ENCODE data around the gene TSPAN15. TPM values are rescaled to one million over a fixed set of nuclear protein-coding genes. Genes with fewer than 3 reads are reported as not detected.

TSPAN15 gene
- total RNA-seq, 4 donors from 2014 or later: 97.7 to 152 (median 148) TPM

- Histone ChIP-seq H3K4me1 (peaks cover 13 to 43% (median 24%) of the 10 kb centered on the region in 4 donors), H3K27me3 (no peaks in the 10 kb centered on the region), H3K36me3 (no peaks in the 10 kb centered on the region), H3K9me3 (no peaks in the 10 kb centered on the region), H3K27ac (peak overlapping the region; percentile 78 to 94 (median 89)), H3K4me3 (no peak overlapping the region)
- DNase-seq: no peak
- 67 to 76% methylated on average over 1 to 9 of the region's 10 CpGs for WGBS, 2 donors (ENCODE audit: low coverage in 1 of 2)
- TF ChIP-seq POLR2AphosphoS5 (IDR thresholded peaks at IDR 0.05) (peak in 1 of 3 donors; percentile 13), EP300 (IDR thresholded peaks at IDR 0.05; ENCODE audit: low read depth) (no peak), POLR2A (IDR thresholded peaks at IDR 0.05) (no peak), CTCF (IDR thresholded peaks at IDR 0.05) (no peak)
- in situ Hi-C loops (cut with MboI; ENCODE audit: low pct_ligation_motif_present in 1 of 4, low pct_unique_long_range_greater_than_20kb in 1 of 4, low sequenced_read_pairs in 3 of 4) (loop anchor here in 3 of 4 donors (10.0 to 25.0 kb wide), 3 partner anchors 94 to 227 kb away; partner anchors contain the start of gene FAM241B (in 3 of the 3)), intact Hi-C loops (cut with DNase I; ENCODE audit: low total_unique reads) (loop anchor here (5.0 kb wide), 1 partner anchor 1817 kb away; no protein-coding TSS in a partner anchor)
Measured at GRCh38 chr10:69410487-69410886, 40.8 kb upstream of the TSPAN15 start.

DNA sequence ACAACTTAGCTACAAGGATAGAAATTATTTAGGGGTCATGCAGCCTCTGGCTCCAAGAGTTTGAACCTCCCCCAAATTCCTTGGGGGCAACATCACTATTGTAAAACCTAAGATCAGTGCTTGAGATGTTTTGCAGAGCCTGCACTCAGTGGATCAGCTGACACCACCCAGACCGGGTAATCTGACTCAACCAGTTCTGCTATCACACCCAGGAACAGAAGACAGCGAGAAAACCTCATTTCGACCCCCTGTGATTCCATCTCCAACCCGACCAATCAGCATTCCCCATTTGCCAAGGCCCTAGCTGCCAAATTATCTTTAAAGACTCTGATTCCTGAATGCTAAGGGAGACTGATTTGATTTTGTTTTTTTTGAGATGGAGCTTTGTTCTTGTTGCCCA lies 39.8 kb upstream of the TSPAN15 start:
- peaks cover 13 to 33% (median 22%) of the 10 kb centered on the region in 4 donors for H3K4me1 ChIP-seq
- intact Hi-C loops (cut with DNase I; ENCODE audit: low total_unique reads) (loop anchor here (5.0 kb wide), 1 partner anchor 1816 kb away; no protein-coding TSS in a partner anchor), in situ Hi-C loops (cut with MboI; ENCODE audit: low pct_ligation_motif_present in 1 of 4, low pct_unique_long_range_greater_than_20kb in 1 of 4, low sequenced_read_pairs in 3 of 4) (loop anchor here in 3 of 4 donors (10.0 to 25.0 kb wide), 3 partner anchors 93 to 226 kb away; partner anchors contain the start of gene FAM241B (in 3 of the 3))
- no peaks in the 10 kb centered on the region for H3K27me3 ChIP-seq
- H3K36me3 ChIP-seq: no peaks in the 10 kb centered on the region
- TF ChIP-seq POLR2AphosphoS5 (IDR thresholded peaks at IDR 0.05): peak in 2 of 3 donors; percentile 15 to 16
- no peak for TF ChIP-seq CTCF (IDR thresholded peaks at IDR 0.05)
- no peak for TF ChIP-seq POLR2A (IDR thresholded peaks at IDR 0.05)
- TF ChIP-seq EP300 (IDR thresholded peaks at IDR 0.05; ENCODE audit: low read depth): no peak
- H3K27ac ChIP-seq: peak overlapping the region; percentile 78 to 94 (median 89)
- DNase-seq: no peak
- no peaks in the 10 kb centered on the region for H3K9me3 ChIP-seq
- no peak overlapping the region for H3K4me3 ChIP-seq
- WGBS, 2 donors (ENCODE audit: low coverage in 1 of 2): 40 to 56% methylated on average over 1 to 4 of the region's 4 CpGs

DNA sequence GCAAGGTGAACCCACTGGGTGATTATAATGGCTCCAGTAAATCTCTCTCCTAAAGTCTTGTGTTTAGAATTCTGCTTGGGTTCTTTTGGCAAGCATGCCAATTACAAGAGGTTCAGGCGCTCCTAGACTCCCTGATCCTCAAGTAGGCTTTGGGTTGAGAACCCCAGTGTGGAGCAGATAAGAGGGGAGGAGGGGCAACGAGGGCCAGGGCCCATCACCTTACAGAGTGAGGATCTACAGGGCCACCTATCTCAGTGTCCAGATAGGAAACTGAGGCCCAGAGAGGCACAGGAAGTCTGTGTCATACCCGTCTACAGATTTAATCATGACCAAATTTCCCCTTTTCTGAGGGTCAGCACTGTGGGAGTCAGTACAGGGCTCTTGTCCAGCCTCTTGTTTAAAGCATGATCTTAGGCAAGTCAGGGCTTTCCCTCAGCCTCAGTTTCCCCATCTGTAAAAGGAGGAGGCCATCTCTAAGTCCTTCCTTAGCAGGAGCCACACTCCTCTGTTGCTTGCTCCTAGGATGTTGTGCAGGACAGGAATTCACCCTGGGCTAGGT lies 39.0 kb upstream of the TSPAN15 start:
- no peak for DNase-seq
- no peaks in the 10 kb centered on the region for H3K27me3 ChIP-seq
- no peaks in the 10 kb centered on the region for H3K36me3 ChIP-seq
- H3K27ac ChIP-seq: peak overlapping the region; percentile 78 to 94 (median 89)
- H3K4me1 ChIP-seq: peaks cover 10 to 26% (median 16%) of the 10 kb centered on the region in 4 donors
- WGBS, 2 donors (ENCODE audit: low coverage in 1 of 2): 63% methylated on average over 3 of the region's 3 CpGs; no CpG with 5 or more reads in 1 of the 2 donors
- H3K9me3 ChIP-seq: no peaks in the 10 kb centered on the region
- TF ChIP-seq CTCF (IDR thresholded peaks at IDR 0.05) (no peak), POLR2A (IDR thresholded peaks at IDR 0.05) (no peak), POLR2AphosphoS5 (IDR thresholded peaks at IDR 0.05) (no peak), EP300 (IDR thresholded peaks at IDR 0.05; ENCODE audit: low read depth) (no peak)
- no peak overlapping the region for H3K4me3 ChIP-seq
- intact Hi-C loops (cut with DNase I; ENCODE audit: low total_unique reads) (loop anchor here (5.0 kb wide), 1 partner anchor 1815 kb away; no protein-coding TSS in a partner anchor), in situ Hi-C loops (cut with MboI; ENCODE audit: low pct_ligation_motif_present in 1 of 4, low pct_unique_long_range_greater_than_20kb in 1 of 4, low sequenced_read_pairs in 3 of 4) (loop anchor here in 3 of 4 donors (10.0 to 25.0 kb wide), 3 partner anchors 92 to 225 kb away; partner anchors contain the start of gene FAM241B (in 3 of the 3))

- Histone ChIP-seq H3K4me3 (peak overlapping the region in 2 of 4 donors; percentile 3 to 22), H3K9me3 (no peaks in the 10 kb centered on the region), H3K27me3 (no peaks in the 10 kb centered on the region), H3K27ac (peak overlapping the region; percentile 78 to 94 (median 89)), H3K36me3 (no peaks in the 10 kb centered on the region), H3K4me1 (peaks cover 10 to 26% (median 18%) of the 10 kb centered on the region in 4 donors)
- intact Hi-C loops (cut with DNase I; ENCODE audit: low total_unique reads) (loop anchor here (5.0 kb wide), 1 partner anchor 1814 kb away; no protein-coding TSS in a partner anchor), in situ Hi-C loops (cut with MboI; ENCODE audit: low pct_ligation_motif_present in 1 of 4, low pct_unique_long_range_greater_than_20kb in 1 of 4, low sequenced_read_pairs in 3 of 4) (loop anchor here in 3 of 4 donors (10.0 to 25.0 kb wide), 3 partner anchors 91 to 224 kb away; partner anchors contain the start of gene FAM241B (in 3 of the 3))
- DNase-seq: peak; percentile 63
- WGBS, 2 donors (ENCODE audit: low coverage in 1 of 2): 33% methylated on average over 13 of the region's 13 CpGs; no CpG with 5 or more reads in 1 of the 2 donors
- TF ChIP-seq EP300 (IDR thresholded peaks at IDR 0.05; ENCODE audit: low read depth) (no peak), POLR2A (IDR thresholded peaks at IDR 0.05) (no peak), CTCF (IDR thresholded peaks at IDR 0.05) (peak; percentile 39 to 49 (median 47)), POLR2AphosphoS5 (IDR thresholded peaks at IDR 0.05) (peak in 1 of 3 donors; percentile 23)
Measured at GRCh38 chr10:69413221-69413865, 37.9 kb upstream of the TSPAN15 start.
